GM12878 (cell line): ENCODE data around the gene LRRFIP2. TPM values are rescaled to one million over a fixed set of nuclear protein-coding genes. Genes with fewer than 3 reads are reported as not detected.

Source experiments
- ATAC-seq: fragments of 200-7000 bp; cut with Tn5 transposase; 3 replicates; pipeline ENCODE4 v1.9.1; 2020; ENCODE audit warnings: mild to moderate bottlenecking, moderate library complexity
- BruUV-seq: library from RNA; stranded (reverse); fragments of 400-500 nt; replicated peaks from 2 replicates; lab custom pipeline; 2021; lab: Mats Ljungman, UMichigan
- CTCF ChIA-PET: fragments of 300-600 bp; sonication (Branson Sonifier 250); formaldehyde crosslinking; extraction: SDS; loops from one replicate; lab custom pipeline; 2021; ENCODE audit warnings: inconsistent platforms; lab: Yijun Ruan, JAX
- POLR2A ChIA-PET: fragments of 350-600 bp; formaldehyde crosslinking; extraction: SDS; loops from one replicate; lab custom pipeline; 2021; ENCODE audit warnings: inconsistent platforms; lab: Charles Lee
- RAD21 ChIA-PET: fragments of 300-600 bp; sonication (Branson Sonifier 250); formaldehyde crosslinking; loops from one replicate; lab custom pipeline; 2023; ENCODE audit warnings: antibody characterized with exemption; ENCODE audit not compliant: unreplicated experiment; lab: Charles Lee
- SMC1A ChIA-PET: fragments of 300-600 bp; sonication (Branson Sonifier 250); formaldehyde crosslinking; loops from one replicate; lab custom pipeline; 2023; ENCODE audit not compliant: unreplicated experiment, uncharacterized antibody; lab: Charles Lee
- DNase-seq: peaks from one replicate; pipeline ENCODE4 v3.0.0-alpha.2; 2011; ENCODE audit warnings: low read depth, low spot score
- FAIRE-seq: peaks from 3 replicates; lab custom pipeline; 2011; peaks lifted over from hg19 to GRCh38; lab: Jason Lieb, UNC
- H2AFZ ChIP-seq: 2 replicates; pipeline ENCODE4 v1.6.0; 2011; ENCODE audit warnings: low read depth, low read length, control low read depth; ENCODE audit not compliant: control insufficient read depth
- H3K27ac ChIP-seq: 2 replicates; pipeline ENCODE4 v1.5.1; 2011; ENCODE audit warnings: control low read depth; ENCODE audit not compliant: control insufficient read depth, insufficient read depth
- H3K27me3 ChIP-seq, 2 experiments: replicated peaks in 1 of 2; 2 replicates each; pipeline versions ENCODE4 v1.6.0 to v1.6.1; 2011; ENCODE audit warnings: low read length in 1 of 2; ENCODE audit not compliant: control insufficient read depth in 2 of 2, insufficient read depth in 2 of 2
- H3K36me3 ChIP-seq, 2 experiments: 2 replicates each; pipeline ENCODE4 v1.5.1; 2011; ENCODE audit warnings: low read length in 1 of 2; ENCODE audit not compliant: control insufficient read depth in 2 of 2, insufficient read depth in 2 of 2
- H3K4me1 ChIP-seq: 2 replicates; pipeline ENCODE4 v1.6.1; 2011; ENCODE audit warnings: mild to moderate bottlenecking, low read length, moderate library complexity, mixed read lengths; ENCODE audit not compliant: control insufficient read depth, insufficient read depth
- H3K4me2 ChIP-seq: 2 replicates; pipeline ENCODE4 v1.6.0; 2011; ENCODE audit warnings: control low read depth; ENCODE audit not compliant: control insufficient read depth, insufficient read depth
- H3K4me3 ChIP-seq: fragments of 200-600 bp; sonication (generic); 2 replicates; pipeline ENCODE4 v1.5.1; 2016
- H3K79me2 ChIP-seq: 2 replicates; pipeline ENCODE4 v1.6.0; 2011; ENCODE audit warnings: low read length; ENCODE audit not compliant: control insufficient read depth, insufficient read depth
- H3K9ac ChIP-seq: 2 replicates; pipeline ENCODE4 v1.8.0; 2011; ENCODE audit warnings: low read length, control low read depth, mixed read lengths; ENCODE audit not compliant: control insufficient read depth, insufficient read depth
- H3K9me3 ChIP-seq: replicated peaks from 3 replicates; pipeline ENCODE4 v1.5.1; 2011; ENCODE audit warnings: mild to moderate bottlenecking, low read length; ENCODE audit not compliant: control insufficient read depth, insufficient read depth
- H4K20me1 ChIP-seq: 2 replicates; pipeline ENCODE4 v1.6.0; 2011; ENCODE audit not compliant: control insufficient read depth, insufficient read depth
- CUX1 ChIP-seq: IDR thresholded peaks from 2 replicates; pipeline ENCODE4 v1.6.1; 2012; ENCODE audit warnings: improper control_type of control experiment, low read depth, low read length; ENCODE audit not compliant: insufficient replicate concordance
- EZH2 ChIP-seq: IDR thresholded peaks from 2 replicates; pipeline ENCODE4 v1.6.1; 2012; ENCODE audit warnings: low read depth, mild to moderate bottlenecking, control low read depth, inconsistent platforms, low read length, borderline replicate concordance; ENCODE audit not compliant: control insufficient read depth
- HDGF ChIP-seq: fragments of 450-650 bp; IDR thresholded peaks from 2 replicates; pipeline ENCODE4 v1.6.1; 2016; ENCODE audit warnings: antibody characterized with exemption
- KDM1A ChIP-seq: fragments of 200-600 bp; sonication (generic); IDR thresholded peaks from 2 replicates; pipeline ENCODE4 v1.6.1; 2016; ENCODE audit warnings: borderline replicate concordance
- MEF2B ChIP-seq: fragments of 450-650 bp; IDR thresholded peaks from 2 replicates; pipeline ENCODE4 v1.6.1; 2018; ENCODE audit warnings: mild to moderate bottlenecking, moderate library complexity; ENCODE audit not compliant: partially characterized antibody, poor library complexity, severe bottlenecking
- MTA3 ChIP-seq: IDR thresholded peaks from 2 replicates; pipeline ENCODE4 v1.6.1; 2012; ENCODE audit warnings: low read length, inconsistent platforms, borderline replicate concordance
- SMAD1 ChIP-seq: fragments of 450-650 bp; IDR thresholded peaks from 2 replicates; pipeline ENCODE4 v1.6.1; 2018; ENCODE audit warnings: mild to moderate bottlenecking, low read depth; ENCODE audit not compliant: partially characterized antibody
- ZBED1 ChIP-seq: IDR thresholded peaks from 2 replicates; pipeline ENCODE4 v1.6.1; 2016; ENCODE audit warnings: borderline replicate concordance
- ZBTB11 ChIP-seq: fragments of 450-650 bp; formaldehyde crosslinking; IDR thresholded peaks from 2 replicates; pipeline ENCODE4 v1.5.0; 2022; ENCODE audit warnings: mild to moderate bottlenecking, missing genetic modification characterization
- ZNF217 ChIP-seq: fragments of 450-650 bp; IDR thresholded peaks from 2 replicates; pipeline ENCODE4 v1.6.1; 2017; ENCODE audit warnings: antibody characterized with exemption, mild to moderate bottlenecking
- in situ Hi-C: fragments of 300-500 bp; cut with MboI; formaldehyde crosslinking; loops from 9 replicates; pipeline ENCODE4 v1.14.3; 2018; ENCODE audit warnings: mixed read lengths
- intact Hi-C: fragments of 100-400 bp; cut with micrococcal nuclease; formaldehyde crosslinking; loops from one replicate; pipeline ENCODE4 v1.14.2; 2022; ENCODE audit not compliant: unreplicated experiment
- polyA plus RNA-seq, 11 experiments: library from polyadenylated mRNA; depleted of rRNA in 4 of 11; unstranded in 6 of 11; stranded (reverse) in 5 of 11; fragments of >200 nt; fragmentation: Nextera tagmentation in 4 of 11; fragmentation: Illumina TruSeq in 1 of 11; extraction: Ambion mirVana in 4 of 11; extraction: Trizol in 1 of 11; gene quantifications; 1 replicate in 1 of 11; 2 replicates in 10 of 11; pipeline versions ENCODE4 v1.2.1 to v1.2.3, GENCODE V29; 2011 to 2016; ENCODE audit warnings: inconsistent platforms in 2 of 11, missing spikeins in 2 of 11, low read depth in 1 of 11
- total RNA-seq, 4 experiments: library from RNA; depleted of rRNA in 3 of 4; stranded (reverse); fragments of >200 nt in 3 of 4; fragmentation: Illumina TruSeq in 1 of 4; extraction: Trizol in 1 of 4; gene quantifications; 2 replicates each; pipeline versions ENCODE4 v1.2.1 to v1.2.3, GENCODE V29; 2013 to 2021

Gene LRRFIP2
- total and polyA plus RNA-seq, 10 of the 15 experiments (the other 5 are each of a cell fraction or from before 2014, with no cell fraction given): 9.7 to 46.9 (median 38.1) TPM

DNA sequence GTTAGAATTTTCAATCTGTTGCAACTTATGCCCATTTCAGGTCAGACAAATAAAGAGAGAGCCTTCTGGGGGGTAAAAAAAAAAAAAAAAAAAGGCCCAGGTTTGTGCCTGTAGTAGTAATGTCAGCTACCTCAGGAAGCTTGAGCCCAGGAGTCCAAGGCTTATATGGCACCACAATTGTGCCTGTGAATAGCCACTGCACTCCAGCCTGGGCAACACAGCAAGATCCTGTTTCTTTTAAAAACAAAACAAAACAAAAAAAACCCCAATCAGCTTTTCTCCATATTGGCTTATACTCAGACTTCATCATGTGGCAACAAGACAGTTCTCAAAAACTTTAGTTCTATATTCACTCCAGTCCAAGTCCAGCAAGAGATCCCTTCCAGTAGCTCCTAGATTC is 8.4 kb upstream of the LRRFIP2 start:
- POLR2A ChIA-PET: no interaction called here
- in situ Hi-C loops: no loop called here

More for the DNA sequence above, 8.4 kb upstream of the LRRFIP2 start:
- Histone ChIP-seq H3K4me2 (no peak overlapping the region), H3K36me3 (no peaks in the 10 kb centered on the region)
- TF ChIP-seq SMAD1 (no peak), ZBTB11 (CRISPR knock-in tag) (no peak), CUX1 (no peak), ZNF217 (no peak), MTA3 (no peak), HDGF (no peak), MEF2B (no peak), EZH2 (no peak), ZBED1 (no peak), KDM1A (no peak)
- TF ChIP-seq, all 136 proteins: peak for 0
- CTCF ChIA-PET: interaction anchor here (1.1 to 1.7 kb wide), 2 partner anchors 31 to 159 kb away, joined by 5 to 6 read pairs; no protein-coding TSS in a partner anchor
- FAIRE-seq: no peak
- H3K9me3 ChIP-seq: no peaks in the 10 kb centered on the region
- no peak overlapping the region for H3K27ac ChIP-seq
- SMC1A ChIA-PET: no interaction called here
- no peaks in the 10 kb centered on the region for H3K27me3 ChIP-seq
- ATAC-seq: no peak
- BruUV-seq: no TSS peak
- intact Hi-C loops: no loop called here
- no peak overlapping the region for H2AFZ ChIP-seq
- peaks cover 8% of the 10 kb centered on the region for H3K79me2 ChIP-seq
- DNase-seq: no peak
- no peak overlapping the region for H3K4me3 ChIP-seq
- H3K4me1 ChIP-seq: no peaks in the 10 kb centered on the region; the same call in 1 of the 2 replicates
- RAD21 ChIA-PET: interaction anchor here (1.3 kb wide), 1 partner anchor 16 kb away, joined by 3 read pairs; no protein-coding TSS in a partner anchor
- no peaks in the 10 kb centered on the region for H4K20me1 ChIP-seq
- H3K9ac ChIP-seq: no peak overlapping the region
